GM21367 (cell line): Measurements from ENCODE around the gene RAD51B.

Source experiments
- ATAC-seq: cut with Tn5 transposase; IDR thresholded peaks from one replicate; pipeline ENCODE4 v1.9.1; 2021; ENCODE audit not compliant: unreplicated experiment

RAD51B gene

DNA sequence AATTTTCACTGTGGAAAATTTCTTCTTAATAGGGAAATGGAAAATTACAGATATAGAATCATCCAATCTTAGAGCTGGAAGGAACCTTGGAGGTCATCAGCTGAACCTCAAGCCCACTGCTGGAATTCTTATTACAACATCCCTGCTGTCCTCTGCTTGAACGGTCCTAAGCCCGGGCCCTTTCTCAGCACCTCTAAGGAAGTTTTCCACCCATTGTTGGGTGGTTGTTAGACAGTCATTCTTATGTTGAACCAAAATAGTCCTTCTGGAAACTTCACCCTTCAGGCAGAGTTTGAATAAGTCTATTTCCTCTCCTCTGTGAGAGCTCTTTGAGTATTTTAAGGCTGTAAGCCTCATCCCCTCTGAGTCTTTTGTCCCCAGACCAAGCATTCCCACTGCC, 902.6 kb downstream of the RAD51B start:
- no peak for ATAC-seq

GRCh38 chr14:68722968-68723566, 903.5 kb downstream of the RAD51B start:
- no peak for ATAC-seq

DNA sequence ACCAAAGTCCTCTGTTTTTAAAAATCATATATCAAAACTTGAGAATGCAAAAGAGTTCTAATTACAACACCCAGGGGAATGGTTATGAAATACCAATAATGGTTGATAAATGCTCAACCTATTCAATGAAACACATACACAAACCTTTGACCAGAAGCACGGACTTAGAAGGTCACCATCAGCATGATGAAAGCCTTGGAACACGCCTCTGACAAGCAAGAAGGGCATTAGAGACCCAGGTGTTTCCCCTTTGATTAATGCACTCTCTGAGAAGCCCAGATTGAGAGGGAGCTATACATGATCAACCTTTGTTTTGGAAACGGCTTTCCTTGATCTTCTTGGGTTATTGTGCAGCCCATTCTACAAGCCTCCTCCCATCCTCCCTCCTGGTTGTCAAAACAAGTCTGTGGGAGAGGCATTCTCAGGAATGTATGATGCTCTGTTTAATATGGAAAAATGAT, 904.3 kb downstream of the RAD51B start:
- no peak for ATAC-seq

DNA sequence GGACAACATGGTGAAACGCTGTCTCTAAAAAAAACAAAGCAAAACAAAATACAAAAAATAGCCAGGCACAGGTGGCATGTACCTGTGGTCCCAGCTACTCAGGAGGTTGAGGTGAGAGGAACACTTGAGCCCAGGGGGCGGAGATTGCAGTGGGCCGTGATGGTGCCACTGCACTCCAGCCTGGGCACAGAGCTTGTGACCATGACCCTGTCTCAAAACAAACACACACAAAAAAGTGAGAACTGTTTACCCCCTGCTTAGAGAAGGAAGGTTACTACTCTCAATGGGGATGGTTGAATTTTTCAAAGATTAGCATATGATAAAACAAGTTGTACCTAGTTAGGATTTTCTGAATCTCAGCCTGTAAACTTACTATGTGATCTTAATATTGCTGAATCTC, 905.3 kb downstream of the RAD51B start:
- no peak for ATAC-seq

- no peak for ATAC-seq
Measured at GRCh38 chr14:68726093-68726695, 906.6 kb downstream of the RAD51B start.

DNA sequence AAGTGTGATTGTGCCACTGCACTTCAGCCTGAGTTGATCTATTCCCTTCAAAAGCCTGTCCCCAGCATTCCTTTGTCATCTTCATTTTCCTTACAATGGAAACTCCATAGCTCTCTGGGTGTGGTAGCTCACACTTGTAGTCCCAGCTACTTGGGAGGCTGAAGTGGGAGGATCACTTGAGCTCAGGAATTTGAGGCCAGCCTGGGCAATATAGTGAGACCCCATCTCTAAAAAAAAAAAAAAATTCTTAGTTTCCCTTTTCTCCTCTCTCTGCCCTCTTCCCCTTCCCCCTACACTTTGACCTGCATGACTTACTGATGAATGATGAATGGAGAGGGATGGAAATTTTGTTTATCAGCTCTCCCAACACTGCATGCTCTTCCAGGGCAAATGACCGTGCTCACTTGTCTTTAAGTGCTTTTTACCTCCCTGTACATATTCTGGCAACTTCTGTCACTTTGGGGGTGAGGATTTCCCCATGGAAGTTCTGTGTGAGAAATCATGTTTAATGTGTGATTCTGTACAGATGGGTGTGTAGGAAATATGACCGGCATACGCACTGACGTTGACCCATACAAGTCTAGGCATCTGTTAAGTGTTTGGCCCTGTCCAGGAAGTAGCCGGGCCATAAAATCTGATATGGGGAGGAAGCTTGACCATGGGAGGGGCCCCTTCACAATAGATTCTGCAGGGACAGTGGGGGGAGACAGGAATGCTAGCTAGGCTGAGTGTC, 907.9 kb downstream of the RAD51B start:
- ATAC-seq = no peak

GRCh38 chr14:68728342-68729106, 908.9 kb downstream of the RAD51B start:
- no peak for ATAC-seq

GRCh38 chr14:68729556-68729955, 910.0 kb downstream of the RAD51B start:
- ATAC-seq = no peak

DNA sequence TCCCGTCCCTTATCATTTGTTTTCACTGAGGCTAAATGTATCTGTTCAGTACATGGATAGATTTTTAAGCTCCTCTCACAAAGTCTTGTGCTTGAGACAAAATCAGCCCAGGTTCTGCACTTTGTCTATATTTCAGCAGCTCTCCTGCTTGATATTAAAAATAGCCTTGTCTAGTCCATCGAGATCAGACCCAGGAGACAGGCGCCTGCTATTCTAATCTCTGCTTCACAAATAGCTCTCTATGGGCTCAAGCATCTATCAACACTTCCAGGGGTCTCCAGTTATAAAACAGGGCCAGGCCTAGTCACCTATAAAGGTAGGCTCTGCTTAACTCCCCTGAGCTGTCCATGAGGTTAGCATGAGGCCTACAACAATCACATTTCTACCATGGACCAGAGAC, 910.8 kb downstream of the RAD51B start:
- no peak for ATAC-seq

DNA sequence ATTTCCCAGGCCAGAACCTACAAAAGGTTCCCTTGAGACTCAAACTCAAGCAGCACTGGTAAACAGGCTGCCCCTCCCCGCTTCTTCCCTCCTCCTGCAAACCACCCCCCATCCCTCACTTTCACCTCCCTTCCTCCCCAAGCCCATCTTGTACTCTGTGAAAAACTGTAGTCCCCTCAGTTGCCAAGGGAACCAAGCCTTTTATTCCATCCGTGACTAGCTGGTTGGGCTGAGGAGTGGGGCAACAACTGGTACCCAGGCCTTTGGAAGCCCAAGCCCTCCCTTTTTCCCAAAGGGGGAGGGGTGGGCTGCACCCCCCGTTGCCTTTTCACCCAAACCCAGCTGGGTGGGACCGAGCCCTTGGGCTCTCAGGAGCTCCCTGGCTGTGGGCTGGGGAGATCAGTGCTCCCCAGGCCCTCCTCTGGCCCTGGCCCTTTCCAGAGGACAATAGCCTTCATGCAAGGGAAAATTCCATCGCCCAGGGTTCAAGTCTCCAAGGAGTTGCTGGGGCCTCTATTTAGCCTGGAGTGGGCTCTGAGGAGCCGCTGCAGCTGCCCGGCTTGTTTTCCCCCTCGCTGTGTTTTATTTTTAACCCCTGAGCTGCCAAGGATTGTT, 911.3 kb downstream of the RAD51B start:
- no peak for ATAC-seq

DNA sequence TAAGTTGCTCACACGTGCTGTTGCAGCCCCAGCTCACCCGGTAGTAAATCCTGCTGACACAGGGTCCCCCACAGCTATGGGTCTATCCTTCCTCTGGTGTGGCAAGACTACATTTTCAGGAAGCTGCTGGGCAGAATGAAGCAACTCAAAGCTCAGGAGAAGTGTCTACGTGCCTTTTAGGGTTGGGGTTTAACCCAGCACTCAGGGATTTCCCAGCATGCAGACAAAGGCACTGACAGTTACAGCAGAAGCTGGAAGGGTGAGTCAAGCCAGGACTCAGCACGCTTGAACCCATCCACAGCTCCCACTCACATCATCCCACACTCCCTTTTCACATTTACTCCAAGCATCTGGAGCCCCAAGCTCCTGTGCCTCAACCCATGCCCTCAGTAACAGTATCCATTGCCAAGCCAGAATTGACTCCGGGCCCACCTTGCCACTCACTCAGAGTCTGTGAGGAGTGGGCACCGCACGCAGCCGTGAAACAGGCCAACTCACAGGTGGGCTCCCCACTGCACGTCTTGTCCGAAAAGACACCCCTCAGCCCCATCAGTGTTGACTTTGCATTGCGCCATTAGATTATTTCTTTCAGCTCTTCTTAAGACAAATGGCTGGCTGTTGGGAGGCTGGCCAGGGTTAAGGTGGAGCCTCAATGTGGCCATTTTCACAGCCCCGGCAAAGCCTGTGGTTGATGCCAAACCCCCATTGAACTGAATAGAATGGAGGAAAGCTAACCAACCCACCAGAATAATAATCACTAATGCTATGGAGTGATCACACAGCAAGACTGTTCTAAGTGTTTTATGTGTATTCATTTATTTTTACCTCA, 913.7 kb downstream of the RAD51B start:
- ATAC-seq = no peak

DNA sequence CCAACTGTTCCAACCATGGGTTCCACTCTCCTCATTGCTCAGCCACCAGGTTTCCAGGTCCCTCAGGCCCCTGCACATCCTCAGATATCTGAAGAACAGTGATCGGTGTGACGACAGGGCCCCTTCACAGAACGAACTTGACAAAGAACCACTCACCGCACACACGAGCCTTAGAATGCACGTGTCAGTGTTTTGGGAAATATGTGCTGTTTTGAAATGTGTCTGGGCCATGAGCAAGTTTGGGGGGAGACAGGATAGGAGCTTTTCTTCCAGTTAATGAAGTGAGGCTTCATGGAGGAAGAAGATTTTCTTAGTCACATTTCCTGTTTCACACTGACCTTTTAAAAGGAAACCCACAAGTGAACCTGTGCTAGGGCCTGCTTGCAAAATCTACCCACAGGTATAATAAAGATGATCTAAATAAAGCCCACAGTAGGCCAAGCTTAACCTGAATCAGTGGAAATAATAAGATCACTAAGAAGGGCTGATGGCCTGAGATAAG, 914.7 kb downstream of the RAD51B start:
- no peak for ATAC-seq

GRCh38 chr14:68735856-68736255, 916.3 kb downstream of the RAD51B start:
- ATAC-seq = no peak

- ATAC-seq = no peak
Measured at GRCh38 chr14:68736471-68736871, 916.9 kb downstream of the RAD51B start.

GRCh38 chr14:68737086-68737485, 917.5 kb downstream of the RAD51B start:
- no peak for ATAC-seq

DNA sequence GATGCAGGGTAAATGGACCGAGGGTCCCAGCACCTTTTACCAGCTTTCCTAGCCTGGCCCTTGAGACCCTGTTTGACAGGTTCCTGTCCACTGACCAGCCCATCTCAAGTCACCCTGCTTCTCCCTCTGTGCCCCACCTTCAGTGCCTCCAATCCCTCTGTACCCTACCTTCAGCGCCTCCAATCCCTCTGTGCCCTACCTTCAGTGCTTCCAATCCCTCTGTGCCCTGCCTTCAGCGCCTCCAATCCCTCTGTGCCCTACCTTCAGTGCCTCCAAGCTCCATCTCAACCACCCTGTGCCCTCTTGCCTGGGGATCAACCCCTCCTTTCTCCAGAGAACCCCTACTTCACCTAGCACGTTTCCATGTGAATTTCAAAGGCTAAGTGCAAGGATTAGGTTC, 919.0 kb downstream of the RAD51B start:
- no peak for ATAC-seq

GRCh38 chr14:68739701-68740100, 920.1 kb downstream of the RAD51B start:
- ATAC-seq = no peak

- ATAC-seq = no peak
Measured at GRCh38 chr14:68740788-68741476, 921.4 kb downstream of the RAD51B start.

- no peak for ATAC-seq
Measured at GRCh38 chr14:68741477-68741791, 921.9 kb downstream of the RAD51B start.
